Stomach (tissue), 9 donors: ENCODE data around the gene PLEKHH1. TPM values are rescaled to one million over a fixed set of nuclear protein-coding genes. Genes with fewer than 3 reads are reported as not detected.

Experiments
- DNase-seq, 2 donors: peaks; one replicate each; pipeline versions ENCODE4 v3.0.0 to v3.0.0-alpha.2; 2013 to 2019
- H3K27ac ChIP-seq, 5 donors: fragments of 200-600 bp in 4 of 5; sonication (generic) in 4 of 5; one replicate each; pipeline ENCODE4 v1.5.1; 2013 to 2019; ENCODE audit warnings: mild to moderate bottlenecking in 1 of 5, moderate library complexity in 1 of 5
- H3K27me3 ChIP-seq, 3 donors: fragments of 200-600 bp; sonication (generic); one replicate each; pipeline ENCODE4 v1.5.1; 2017 to 2019; ENCODE audit warnings: mixed run types in 1 of 3
- H3K36me3 ChIP-seq, 4 donors: fragments of 200-600 bp; sonication (generic); 1 replicate in 3 of 4; 2 replicates in 1 of 4; pipeline ENCODE4 v1.5.1; 2016 to 2019
- H3K4me1 ChIP-seq, 4 donors: fragments of 200-600 bp; sonication (generic); one replicate each; pipeline ENCODE4 v1.5.1; 2016 to 2019
- H3K4me3 ChIP-seq, 4 donors: fragments of 200-600 bp; sonication (generic) in 3 of 4; one replicate each; pipeline ENCODE4 v1.5.1; 2016 to 2019; ENCODE audit warnings: mild to moderate bottlenecking in 1 of 4
- H3K9me3 ChIP-seq, 4 donors: fragments of 200-600 bp; sonication (generic); one replicate each; pipeline ENCODE4 v1.5.1; 2016 to 2019
- EP300 ChIP-seq: sonication (generic); formaldehyde crosslinking; IDR thresholded peaks from one replicate; pipeline ENCODE4 v1.6.1; 2017; ENCODE audit warnings: antibody characterized with exemption
- POLR2A ChIP-seq, 4 donors: fragments of 450-650 bp; IDR thresholded peaks; one replicate each; pipeline ENCODE4 v1.6.1; 2016; ENCODE audit warnings: antibody characterized with exemption in 4 of 4, control low read depth in 2 of 4, mild to moderate bottlenecking in 1 of 4, moderate library complexity in 1 of 4
- POLR2AphosphoS5 ChIP-seq, 3 donors: sonication (generic); formaldehyde crosslinking; IDR thresholded peaks; one replicate each; pipeline ENCODE4 v1.6.1; 2016; ENCODE audit warnings: antibody characterized with exemption in 3 of 3
- WGBS, 5 donors: extraction: QIAGEN DNeasy Blood & Tissue Kit in 3 of 5; methylation state at CpG; one replicate each; pipeline versions ENCODE4 v1.1.5 to v1.1.7; 2013 to 2018; 5-methylcytosine and 5-hydroxymethylcytosine counted together
- intact Hi-C: fragments of 100-400 bp; cut with DNase I; formaldehyde crosslinking; loops from one replicate; pipeline ENCODE4 v1.15.1; 2023; ENCODE audit warnings: low total_unique reads
- polyA plus RNA-seq, 3 donors: library from polyadenylated mRNA; stranded (reverse); fragments of 200-250 nt; gene quantifications; one replicate each; pipeline ENCODE4 v1.2.3, GENCODE V29; 2013
- total RNA-seq, 5 donors: library from RNA; depleted of rRNA; stranded (reverse); fragments of >200 nt; gene quantifications; one replicate each; pipeline versions ENCODE4 v1.1.0 to v1.2.3, GENCODE V29; 2014 to 2016
- TF ChIP-seq, protein P1 (sequence below), 7 experiments: fragments of 450-650 bp in 4 of 7; fragments of 200-600 bp in 3 of 7; sonication (generic) in 3 of 7; IDR thresholded peaks; one replicate each; pipeline ENCODE4 v1.5.1; 2016 to 2019; ENCODE audit warnings: antibody characterized with exemption in 7 of 7, control low read depth in 2 of 7, mild to moderate bottlenecking in 1 of 7
- donor health status: healthy with polysubstance abuse.
- donor health status: Bipolar disorder and iron deficiency.
- donor health status: healthy.

PLEKHH1 gene
- total and polyA plus RNA-seq, 8 donors: 3.8 to 136 (median 31.4) TPM

DNA sequence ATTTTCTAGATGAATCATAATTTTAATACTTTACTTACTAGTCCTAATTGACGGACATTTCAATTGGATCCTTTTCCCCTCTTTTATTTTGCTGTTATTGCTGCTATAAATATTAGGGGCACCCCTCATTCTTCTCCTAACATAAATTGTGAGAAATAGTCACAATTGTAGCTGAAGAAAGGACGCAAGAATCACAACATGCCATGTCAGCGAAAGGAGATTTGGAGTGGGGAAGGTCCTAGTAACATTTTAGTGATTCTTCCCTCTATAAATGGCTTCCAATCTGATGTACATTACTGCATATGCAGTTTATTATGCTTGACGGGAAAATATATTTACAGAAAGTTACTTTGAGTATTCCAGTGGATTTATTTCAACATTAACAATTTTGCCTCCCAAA lies 7.7 kb upstream of the PLEKHH1 start:
- Histone ChIP-seq H3K27ac (no peak overlapping the region), H3K9me3 (no peaks in the 10 kb centered on the region), H3K4me1 (peaks cover 0 to 6% (median 0%) of the 10 kb centered on the region in 4 donors), H3K36me3 (no peaks in the 10 kb centered on the region), H3K4me3 (no peak overlapping the region), H3K27me3 (peaks cover 0 to 44% (median 0%) of the 10 kb centered on the region in 3 donors)
- no peak for DNase-seq
- 61 to 92% (median 90%) methylated on average over 4 of the region's 4 CpGs for WGBS, 5 donors
- no peak for TF ChIP-seq POLR2AphosphoS5 (IDR thresholded peaks at IDR 0.05)
- TF ChIP-seq, protein P1, sequence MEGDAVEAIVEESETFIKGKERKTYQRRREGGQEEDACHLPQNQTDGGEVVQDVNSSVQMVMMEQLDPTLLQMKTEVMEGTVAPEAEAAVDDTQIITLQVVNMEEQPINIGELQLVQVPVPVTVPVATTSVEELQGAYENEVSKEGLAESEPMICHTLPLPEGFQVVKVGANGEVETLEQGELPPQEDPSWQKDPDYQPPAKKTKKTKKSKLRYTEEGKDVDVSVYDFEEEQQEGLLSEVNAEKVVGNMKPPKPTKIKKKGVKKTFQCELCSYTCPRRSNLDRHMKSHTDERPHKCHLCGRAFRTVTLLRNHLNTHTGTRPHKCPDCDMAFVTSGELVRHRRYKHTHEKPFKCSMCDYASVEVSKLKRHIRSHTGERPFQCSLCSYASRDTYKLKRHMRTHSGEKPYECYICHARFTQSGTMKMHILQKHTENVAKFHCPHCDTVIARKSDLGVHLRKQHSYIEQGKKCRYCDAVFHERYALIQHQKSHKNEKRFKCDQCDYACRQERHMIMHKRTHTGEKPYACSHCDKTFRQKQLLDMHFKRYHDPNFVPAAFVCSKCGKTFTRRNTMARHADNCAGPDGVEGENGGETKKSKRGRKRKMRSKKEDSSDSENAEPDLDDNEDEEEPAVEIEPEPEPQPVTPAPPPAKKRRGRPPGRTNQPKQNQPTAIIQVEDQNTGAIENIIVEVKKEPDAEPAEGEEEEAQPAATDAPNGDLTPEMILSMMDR (IDR thresholded peaks at IDR 0.05): no peak
- TF ChIP-seq POLR2A (IDR thresholded peaks at IDR 0.05): no peak
- TF ChIP-seq EP300: no peak
- intact Hi-C loops: loop anchor here (10.0 kb wide), 1 partner anchor 179 kb away; the partner anchor contains the start of gene RDH12

DNA sequence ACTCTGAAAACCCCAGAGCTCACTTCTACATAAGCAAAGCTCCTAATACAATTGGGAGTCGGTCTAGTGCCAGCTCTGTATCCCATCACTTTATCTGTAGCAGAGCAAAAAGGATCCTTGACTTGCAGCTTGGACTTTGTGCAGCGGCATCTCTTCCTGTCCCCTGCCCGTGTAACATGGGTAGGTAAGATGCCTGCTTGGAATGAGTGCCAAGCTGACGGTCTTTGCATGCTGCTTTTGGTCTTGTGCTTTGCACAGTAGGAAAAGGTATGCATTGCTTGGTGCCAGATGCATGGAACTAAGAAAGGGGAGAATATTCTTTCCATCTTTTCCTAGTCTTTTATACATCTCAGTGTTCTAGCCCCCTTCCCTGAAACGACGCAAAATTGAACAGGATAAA lies 6.9 kb upstream of the PLEKHH1 start:
- DNase-seq: no peak
- H3K36me3 ChIP-seq: no peaks in the 10 kb centered on the region
- intact Hi-C loops: loop anchor here (10.0 kb wide), 1 partner anchor 179 kb away; the partner anchor contains the start of gene RDH12
- TF ChIP-seq EP300: no peak
- no peak for TF ChIP-seq POLR2AphosphoS5 (IDR thresholded peaks at IDR 0.05)
- no peak for TF ChIP-seq POLR2A (IDR thresholded peaks at IDR 0.05)
- TF ChIP-seq, protein P1 (IDR thresholded peaks at IDR 0.05): no peak
- no peak overlapping the region for H3K27ac ChIP-seq
- 62 to 74% (median 70%) methylated on average over 6 of the region's 6 CpGs for WGBS, 5 donors
- peaks cover 0 to 6% (median 0%) of the 10 kb centered on the region in 4 donors for H3K4me1 ChIP-seq
- peaks cover 0 to 44% (median 0%) of the 10 kb centered on the region in 3 donors for H3K27me3 ChIP-seq
- no peaks in the 10 kb centered on the region for H3K9me3 ChIP-seq
- H3K4me3 ChIP-seq: no peak overlapping the region

DNA sequence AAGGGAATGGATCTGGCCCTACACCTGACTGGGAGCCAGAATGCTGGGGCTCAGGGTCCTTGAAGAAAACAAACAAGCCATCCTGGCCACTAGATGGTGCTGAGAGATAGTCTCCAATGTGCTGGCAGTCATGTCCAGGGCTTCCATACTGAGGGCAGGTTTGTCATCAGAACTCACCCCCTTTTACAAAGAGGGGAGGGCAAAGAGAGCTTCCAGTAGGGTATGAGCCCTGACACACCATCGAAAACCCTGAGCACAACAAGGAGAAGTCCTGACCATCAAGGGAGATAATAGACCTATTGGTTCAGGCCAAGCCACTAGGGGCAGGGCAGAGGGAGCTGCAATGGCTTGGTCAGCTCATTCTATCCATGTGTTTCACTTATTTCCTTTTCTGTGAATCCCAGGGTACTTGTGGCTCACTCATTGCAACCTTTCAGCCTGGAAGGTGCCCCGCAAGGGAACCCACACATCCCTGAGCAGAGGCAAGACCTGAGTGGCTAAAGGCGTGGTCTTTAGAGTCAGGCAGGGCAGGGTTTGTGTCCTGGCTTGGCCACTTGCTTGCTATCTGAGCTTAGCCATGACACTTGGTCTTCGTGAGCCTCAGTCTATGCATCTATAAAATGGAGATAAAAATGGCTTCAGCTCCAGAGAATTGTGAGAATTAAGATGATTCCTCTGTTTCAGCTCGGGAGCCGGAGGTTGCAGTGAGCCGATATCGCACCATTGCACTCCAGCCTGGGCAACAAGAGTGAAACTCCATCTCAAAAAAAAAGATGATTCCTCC lies 6.2 kb upstream of the PLEKHH1 start:
- H3K9me3 ChIP-seq: no peaks in the 10 kb centered on the region
- H3K4me3 ChIP-seq: no peak overlapping the region
- WGBS, 5 donors: 77 to 82% (median 79%) methylated on average over 8 of the region's 8 CpGs
- no peak overlapping the region for H3K27ac ChIP-seq
- peaks cover 0 to 44% (median 0%) of the 10 kb centered on the region in 3 donors for H3K27me3 ChIP-seq
- no peak for TF ChIP-seq POLR2AphosphoS5 (IDR thresholded peaks at IDR 0.05)
- TF ChIP-seq, protein P1 (IDR thresholded peaks at IDR 0.05): peak in 5 of 7 experiments; percentile 18 to 83 (median 66)
- no peak for TF ChIP-seq POLR2A (IDR thresholded peaks at IDR 0.05)
- no peak for TF ChIP-seq EP300
- intact Hi-C loops: loop anchor here (10.0 kb wide), 1 partner anchor 178 kb away; the partner anchor contains the start of gene RDH12
- peaks cover 0 to 6% (median 0%) of the 10 kb centered on the region in 4 donors for H3K4me1 ChIP-seq
- DNase-seq: peak; percentile 42 to 77
- no peaks in the 10 kb centered on the region for H3K36me3 ChIP-seq

DNA sequence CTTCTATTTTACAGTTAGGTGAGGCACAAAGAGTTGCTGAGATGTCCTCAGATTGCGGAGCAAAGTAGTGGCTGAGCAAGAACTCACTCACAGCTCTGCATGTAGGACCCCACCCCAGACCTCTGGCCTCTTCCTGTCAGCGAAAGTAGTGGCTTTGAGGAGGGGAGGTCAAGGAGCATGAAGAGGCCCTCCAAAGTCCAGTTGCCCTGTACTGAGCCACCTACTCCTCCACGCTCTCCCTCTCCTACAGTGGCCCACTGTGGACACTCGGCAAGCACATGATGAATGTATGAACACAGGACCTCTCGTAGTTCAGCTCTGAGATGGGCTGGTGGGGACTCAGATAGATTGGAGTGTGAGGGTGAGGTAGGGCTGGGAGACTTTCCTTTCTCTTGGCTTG lies 5.3 kb upstream of the PLEKHH1 start:
- Histone ChIP-seq H3K36me3 (no peaks in the 10 kb centered on the region), H3K4me1 (peaks cover 0 to 12% (median 6%) of the 10 kb centered on the region in 4 donors), H3K4me3 (no peak overlapping the region), H3K27me3 (peaks cover 0 to 35% (median 0%) of the 10 kb centered on the region in 3 donors), H3K9me3 (no peaks in the 10 kb centered on the region), H3K27ac (no peak overlapping the region)
- intact Hi-C loops: loop anchor here (10.0 kb wide), 1 partner anchor 177 kb away; the partner anchor contains the start of gene RDH12
- WGBS, 5 donors: 82 to 91% (median 88%) methylated on average over 5 of the region's 5 CpGs
- DNase-seq: no peak
- no peak for TF ChIP-seq POLR2A (IDR thresholded peaks at IDR 0.05)
- TF ChIP-seq, protein P1 (IDR thresholded peaks at IDR 0.05): no peak
- TF ChIP-seq POLR2AphosphoS5 (IDR thresholded peaks at IDR 0.05): no peak
- no peak for TF ChIP-seq EP300
